Ascending aorta (tissue), 2 donors: ENCODE results near the gene GBF1. TPM values are rescaled to one million over a fixed set of nuclear protein-coding genes. Genes with fewer than 3 reads are reported as not detected.

Experiments used
- DNase-seq, 2 donors: peaks; one replicate each; pipeline ENCODE4 v3.0.0-alpha.2; 2019; ENCODE audit warnings: low spot score in 2 of 2
- H3K27ac ChIP-seq, 2 donors: fragments of 200-600 bp; sonication (generic); one replicate each; pipeline ENCODE4 v1.5.1; 2016 to 2017; ENCODE audit warnings: mild to moderate bottlenecking in 1 of 2
- H3K27me3 ChIP-seq: fragments of 200-600 bp; sonication (generic); one replicate; pipeline ENCODE4 v1.5.1; 2017
- H3K36me3 ChIP-seq, 2 donors: fragments of 200-600 bp; sonication (generic); one replicate each; pipeline ENCODE4 v1.5.1; 2016
- H3K4me1 ChIP-seq, 2 donors: fragments of 200-600 bp; sonication (generic); one replicate each; pipeline ENCODE4 v1.5.1; 2016 to 2017; ENCODE audit warnings: mild to moderate bottlenecking in 1 of 2
- H3K4me3 ChIP-seq, 2 donors: fragments of 200-600 bp; sonication (generic); one replicate each; pipeline ENCODE4 v1.5.1; 2016 to 2017; ENCODE audit warnings: mild to moderate bottlenecking in 1 of 2
- H3K9me3 ChIP-seq, 2 donors: fragments of 200-600 bp; sonication (generic); one replicate each; pipeline ENCODE4 v1.5.1; 2016
- intact Hi-C: fragments of 100-400 bp; cut with DNase I; formaldehyde crosslinking; loops from one replicate; pipeline ENCODE4 v1.15.1; 2023
- total RNA-seq: library from RNA; depleted of rRNA; stranded (reverse); fragments of >200 nt; gene quantifications from one replicate; pipeline ENCODE4 v1.1.0, GENCODE V29; 2016
- TF ChIP-seq, protein P1 (sequence below), 3 experiments: fragments of 200-600 bp in 2 of 3; fragments of 450-650 bp in 1 of 3; sonication (generic) in 2 of 3; IDR thresholded peaks; one replicate each; pipeline ENCODE4 v1.5.1; 2016 to 2019; ENCODE audit warnings: antibody characterized with exemption in 3 of 3, mild to moderate bottlenecking in 1 of 3, moderate library complexity in 1 of 3

GBF1 gene
- total RNA-seq, 1 donor from 2014 or later = 56.0 TPM

DNA sequence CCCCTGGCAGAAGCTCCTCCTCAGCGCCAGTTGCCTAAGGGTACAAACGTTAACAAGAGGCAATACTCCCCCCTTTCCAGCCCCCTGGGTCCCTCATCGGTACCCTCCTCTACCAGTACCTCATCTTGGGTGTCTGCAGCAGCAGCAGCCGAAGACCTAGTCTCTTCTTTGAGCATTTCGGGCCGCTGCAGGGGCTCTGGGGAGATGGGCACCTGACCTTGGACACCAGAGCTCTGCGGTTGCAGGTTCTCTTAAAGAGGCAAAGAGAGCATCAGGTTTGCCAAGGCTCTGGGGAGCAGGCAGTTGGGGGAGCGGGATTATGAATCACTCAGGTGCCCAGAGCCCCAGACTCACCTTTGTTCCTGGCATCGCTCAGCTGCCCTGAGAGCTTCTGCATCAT is 178.8 kb downstream of the GBF1 start:
- intact Hi-C loops = no loop called here
- H3K4me1 ChIP-seq = peaks cover 16 to 23% of the 10 kb centered on the region in 2 donors
- no peak overlapping the region for H3K27ac ChIP-seq
- H3K4me3 ChIP-seq = no peak overlapping the region
- DNase-seq = no peak
- TF ChIP-seq, protein P1, sequence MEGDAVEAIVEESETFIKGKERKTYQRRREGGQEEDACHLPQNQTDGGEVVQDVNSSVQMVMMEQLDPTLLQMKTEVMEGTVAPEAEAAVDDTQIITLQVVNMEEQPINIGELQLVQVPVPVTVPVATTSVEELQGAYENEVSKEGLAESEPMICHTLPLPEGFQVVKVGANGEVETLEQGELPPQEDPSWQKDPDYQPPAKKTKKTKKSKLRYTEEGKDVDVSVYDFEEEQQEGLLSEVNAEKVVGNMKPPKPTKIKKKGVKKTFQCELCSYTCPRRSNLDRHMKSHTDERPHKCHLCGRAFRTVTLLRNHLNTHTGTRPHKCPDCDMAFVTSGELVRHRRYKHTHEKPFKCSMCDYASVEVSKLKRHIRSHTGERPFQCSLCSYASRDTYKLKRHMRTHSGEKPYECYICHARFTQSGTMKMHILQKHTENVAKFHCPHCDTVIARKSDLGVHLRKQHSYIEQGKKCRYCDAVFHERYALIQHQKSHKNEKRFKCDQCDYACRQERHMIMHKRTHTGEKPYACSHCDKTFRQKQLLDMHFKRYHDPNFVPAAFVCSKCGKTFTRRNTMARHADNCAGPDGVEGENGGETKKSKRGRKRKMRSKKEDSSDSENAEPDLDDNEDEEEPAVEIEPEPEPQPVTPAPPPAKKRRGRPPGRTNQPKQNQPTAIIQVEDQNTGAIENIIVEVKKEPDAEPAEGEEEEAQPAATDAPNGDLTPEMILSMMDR (IDR thresholded peaks at IDR 0.05) = no peak
- H3K36me3 ChIP-seq = peaks cover 11 to 15% of the 10 kb centered on the region in 2 donors
- no peaks in the 10 kb centered on the region for H3K27me3 ChIP-seq
- H3K9me3 ChIP-seq = no peaks in the 10 kb centered on the region

DNA sequence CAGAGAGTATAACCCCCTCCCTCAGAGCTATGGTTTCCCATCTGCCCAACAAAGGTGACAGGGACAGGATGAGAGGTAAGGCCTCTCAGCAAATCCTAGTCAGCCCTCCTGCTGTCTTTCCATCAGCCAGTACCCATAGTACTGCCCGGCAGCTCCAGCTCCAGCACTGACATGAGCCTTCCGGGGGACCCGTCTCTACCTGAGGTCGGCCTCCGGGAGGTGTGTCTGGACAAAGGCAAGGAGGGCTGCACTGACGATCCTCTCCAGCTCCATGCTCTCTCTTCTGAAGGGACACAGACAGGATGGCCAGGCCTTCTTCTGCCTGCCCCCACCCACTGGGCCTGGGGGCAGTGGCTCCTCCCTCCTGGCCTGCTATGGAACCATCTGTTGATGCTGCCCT is 179.6 kb downstream of the GBF1 start:
- Histone ChIP-seq H3K36me3 (peaks cover 11 to 15% of the 10 kb centered on the region in 2 donors), H3K27me3 (no peaks in the 10 kb centered on the region), H3K9me3 (no peaks in the 10 kb centered on the region), H3K4me3 (no peak overlapping the region), H3K27ac (no peak overlapping the region), H3K4me1 (peaks cover 8 to 16% of the 10 kb centered on the region in 2 donors)
- TF ChIP-seq, protein P1 (IDR thresholded peaks at IDR 0.05) = no peak
- intact Hi-C loops = no loop called here
- no peak for DNase-seq

DNA sequence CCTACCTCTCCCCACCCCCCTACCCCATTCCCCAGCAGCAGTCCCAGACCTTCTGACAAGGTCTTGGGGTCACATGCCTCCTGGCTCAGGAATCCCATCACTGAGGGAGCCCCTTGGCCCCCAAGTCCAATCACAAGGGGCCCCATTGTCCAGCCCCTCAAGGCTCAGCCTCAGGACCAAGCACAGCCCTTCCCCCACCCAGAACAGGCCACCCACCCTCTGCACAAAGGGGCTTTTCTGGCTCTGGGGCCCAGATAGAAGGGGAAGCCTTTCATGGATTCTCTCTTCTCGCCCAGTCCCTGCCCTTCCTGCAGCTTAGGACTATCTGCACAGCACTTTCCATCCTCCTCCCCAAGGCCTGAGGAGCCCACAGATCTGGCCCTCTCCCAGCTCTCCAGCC is 180.1 kb downstream of the GBF1 start:
- Histone ChIP-seq H3K36me3 (peaks cover 11 to 15% of the 10 kb centered on the region in 2 donors), H3K4me1 (peaks cover 3 to 12% of the 10 kb centered on the region in 2 donors), H3K27me3 (no peaks in the 10 kb centered on the region), H3K4me3 (no peak overlapping the region), H3K9me3 (no peaks in the 10 kb centered on the region), H3K27ac (no peak overlapping the region)
- intact Hi-C loops = no loop called here
- DNase-seq = no peak
- TF ChIP-seq, protein P1 (IDR thresholded peaks at IDR 0.05) = no peak

DNA sequence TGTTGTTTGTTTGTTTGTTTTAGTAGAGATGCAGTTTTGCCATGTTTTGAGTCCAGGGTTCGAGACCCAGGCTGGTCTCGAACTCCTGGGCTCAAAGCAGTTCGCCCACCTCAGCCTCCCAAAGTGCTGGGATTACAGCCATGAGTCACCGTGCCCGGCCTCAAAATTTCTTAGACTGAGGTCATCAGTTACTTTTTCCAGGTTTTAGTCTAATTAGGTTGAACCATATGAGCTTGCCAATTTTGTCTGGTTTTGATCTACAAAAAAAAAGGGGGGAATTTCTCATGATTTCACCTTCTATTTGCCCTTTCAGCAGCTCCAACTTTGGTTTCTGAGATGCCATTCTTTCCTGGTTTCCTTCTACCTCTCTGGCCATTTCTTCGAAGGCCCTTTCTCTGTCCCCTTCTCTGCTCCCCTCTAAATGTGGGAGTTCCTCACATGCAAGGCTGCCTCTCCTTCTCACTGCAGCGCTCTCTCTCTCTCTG is 181.5 kb downstream of the GBF1 start:
- peaks cover 11 to 15% of the 10 kb centered on the region in 2 donors for H3K36me3 ChIP-seq
- no peaks in the 10 kb centered on the region for H3K9me3 ChIP-seq
- peaks cover 7 to 18% of the 10 kb centered on the region in 2 donors for H3K4me1 ChIP-seq
- TF ChIP-seq, protein P1 (IDR thresholded peaks at IDR 0.05) = no peak
- H3K27ac ChIP-seq = no peak overlapping the region
- no peak overlapping the region for H3K4me3 ChIP-seq
- no peak for DNase-seq
- H3K27me3 ChIP-seq = no peaks in the 10 kb centered on the region
- intact Hi-C loops = no loop called here

DNA sequence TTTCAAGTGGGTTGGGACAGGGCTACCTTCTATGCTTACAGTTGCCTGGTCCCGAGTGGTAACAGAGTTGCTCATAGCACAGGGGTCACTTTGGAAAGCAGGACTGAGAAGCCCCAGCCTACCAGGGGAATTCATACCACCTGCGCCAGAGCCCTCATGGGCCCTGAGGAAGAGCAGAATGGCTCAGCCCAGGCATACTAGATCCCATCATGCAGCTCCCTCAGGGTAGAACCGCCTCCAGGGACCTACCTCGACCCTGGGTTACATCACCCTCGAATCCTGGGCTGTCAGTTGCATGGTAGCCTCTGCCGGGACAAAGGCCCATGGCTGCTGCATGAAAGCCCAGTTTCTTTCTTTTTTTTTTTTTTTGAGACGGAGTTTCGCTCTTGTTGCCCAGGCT is 184.1 kb downstream of the GBF1 start:
- Histone ChIP-seq H3K27ac (no peak overlapping the region), H3K9me3 (no peaks in the 10 kb centered on the region), H3K4me3 (no peak overlapping the region), H3K36me3 (peaks cover 2 to 5% of the 10 kb centered on the region in 2 donors), H3K4me1 (peaks cover 6 to 10% of the 10 kb centered on the region in 2 donors), H3K27me3 (no peaks in the 10 kb centered on the region)
- no peak for DNase-seq
- TF ChIP-seq, protein P1 (IDR thresholded peaks at IDR 0.05) = no peak
- intact Hi-C loops = no loop called here
